ENCODE measurements around the gene MYO3B. TPM values are rescaled to one million over a fixed set of nuclear protein-coding genes. Genes with fewer than 3 reads are reported as not detected.

Gene MYO3B
- total and polyA plus RNA-seq, 2 donors from 2014 or later, result 3.5 to 6.4 TPM

DNA sequence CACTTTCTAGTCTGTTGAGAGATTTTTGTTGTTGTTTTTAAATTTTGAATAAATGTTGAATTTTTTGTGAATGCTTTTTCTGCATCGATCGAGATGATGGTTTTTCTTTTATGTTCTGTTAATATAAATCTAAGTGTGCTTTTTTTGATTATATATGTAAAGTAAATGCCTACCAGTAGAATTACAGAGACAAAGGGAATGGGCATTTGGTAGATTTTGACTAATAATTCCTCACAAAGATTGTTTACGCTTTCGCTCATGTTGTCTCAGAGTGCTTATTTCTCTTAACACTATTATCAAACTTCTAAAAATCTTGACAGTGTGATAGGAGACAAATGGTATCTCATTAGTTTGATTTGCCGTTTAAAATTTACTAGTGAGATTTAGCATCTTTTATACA lies 3.7 kb downstream of the MYO3B start:
- peak overlapping the region in 1 of 3 donors; percentile 27 for H3K9ac ChIP-seq (ENCODE audit: low read length in 3 of 3)
- H3K4me1 ChIP-seq (ENCODE audit: control insufficient read depth in 2 of 3, insufficient read depth in 2 of 3, low read depth in 1 of 3, low read length in 3 of 3), result peaks cover 0 to 5% (median 2%) of the 10 kb centered on the region in 3 donors
- H3K36me3 ChIP-seq (ENCODE audit: control insufficient read depth in 2 of 3, insufficient read depth in 3 of 3, low read length in 3 of 3), result no peaks in the 10 kb centered on the region
- H3K27ac ChIP-seq (ENCODE audit: low read depth in 2 of 2, low read length in 2 of 2), result peak overlapping the region in 1 of 2 donors; percentile 28
- H3K9me3 ChIP-seq (ENCODE audit: control insufficient read depth in 2 of 3, insufficient read depth in 1 of 3, low read length in 3 of 3), result peaks cover 0 to 6% (median 5%) of the 10 kb centered on the region in 3 donors
- H3K4me3 ChIP-seq (ENCODE audit: low read length in 3 of 3), result peak overlapping the region in 1 of 3 donors; percentile 43
- intact Hi-C loops (cut with DNase I), result no loop called here
- no peak for DNase-seq
- TF ChIP-seq, protein P1, sequence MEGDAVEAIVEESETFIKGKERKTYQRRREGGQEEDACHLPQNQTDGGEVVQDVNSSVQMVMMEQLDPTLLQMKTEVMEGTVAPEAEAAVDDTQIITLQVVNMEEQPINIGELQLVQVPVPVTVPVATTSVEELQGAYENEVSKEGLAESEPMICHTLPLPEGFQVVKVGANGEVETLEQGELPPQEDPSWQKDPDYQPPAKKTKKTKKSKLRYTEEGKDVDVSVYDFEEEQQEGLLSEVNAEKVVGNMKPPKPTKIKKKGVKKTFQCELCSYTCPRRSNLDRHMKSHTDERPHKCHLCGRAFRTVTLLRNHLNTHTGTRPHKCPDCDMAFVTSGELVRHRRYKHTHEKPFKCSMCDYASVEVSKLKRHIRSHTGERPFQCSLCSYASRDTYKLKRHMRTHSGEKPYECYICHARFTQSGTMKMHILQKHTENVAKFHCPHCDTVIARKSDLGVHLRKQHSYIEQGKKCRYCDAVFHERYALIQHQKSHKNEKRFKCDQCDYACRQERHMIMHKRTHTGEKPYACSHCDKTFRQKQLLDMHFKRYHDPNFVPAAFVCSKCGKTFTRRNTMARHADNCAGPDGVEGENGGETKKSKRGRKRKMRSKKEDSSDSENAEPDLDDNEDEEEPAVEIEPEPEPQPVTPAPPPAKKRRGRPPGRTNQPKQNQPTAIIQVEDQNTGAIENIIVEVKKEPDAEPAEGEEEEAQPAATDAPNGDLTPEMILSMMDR (IDR thresholded peaks at IDR 0.05; ENCODE audit: borderline replicate concordance, extremely low read depth, insufficient read depth), result no peak
- FAIRE-seq, result no peak
- no peaks in the 10 kb centered on the region for H3K27me3 ChIP-seq (ENCODE audit: control insufficient read depth, insufficient read depth, low read length)

DNA sequence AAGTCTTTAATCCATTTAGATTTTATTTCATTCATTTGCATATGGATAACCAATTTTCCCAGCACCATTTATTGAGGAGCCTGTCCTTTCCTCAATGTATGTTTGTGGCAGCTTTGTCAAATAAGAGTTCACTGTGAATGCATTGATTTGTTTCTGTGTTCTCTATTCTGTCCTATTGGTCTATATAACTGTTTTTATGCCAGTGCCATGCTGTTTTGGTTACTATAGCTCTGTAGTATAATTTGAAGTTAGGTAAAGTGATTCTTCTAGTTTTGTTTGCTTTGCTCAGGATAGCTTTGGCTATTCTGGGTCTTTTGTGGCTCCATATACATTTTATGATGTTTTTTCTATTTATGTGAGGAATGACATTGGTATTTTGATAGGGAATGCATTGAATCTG lies 7.4 kb downstream of the MYO3B start:
- Histone ChIP-seq H3K9me3 (ENCODE audit: control insufficient read depth in 2 of 3, insufficient read depth in 1 of 3, low read length in 3 of 3) (peaks cover 0 to 6% (median 5%) of the 10 kb centered on the region in 3 donors), H3K27me3 (ENCODE audit: control insufficient read depth, insufficient read depth, low read length) (no peaks in the 10 kb centered on the region), H3K9ac (ENCODE audit: low read length in 3 of 3) (no peak overlapping the region), H3K4me1 (ENCODE audit: control insufficient read depth in 2 of 3, insufficient read depth in 2 of 3, low read depth in 1 of 3, low read length in 3 of 3) (no peaks in the 10 kb centered on the region), H3K36me3 (ENCODE audit: control insufficient read depth in 2 of 3, insufficient read depth in 3 of 3, low read length in 3 of 3) (no peaks in the 10 kb centered on the region), H3K27ac (ENCODE audit: low read depth in 2 of 2, low read length in 2 of 2) (no peak overlapping the region), H3K4me3 (ENCODE audit: low read length in 3 of 3) (no peak overlapping the region)
- FAIRE-seq (no peak), DNase-seq (no peak)
- intact Hi-C loops (cut with DNase I), result no loop called here
- TF ChIP-seq, protein P1 (IDR thresholded peaks at IDR 0.05; ENCODE audit: borderline replicate concordance, extremely low read depth, insufficient read depth), result no peak

DNA sequence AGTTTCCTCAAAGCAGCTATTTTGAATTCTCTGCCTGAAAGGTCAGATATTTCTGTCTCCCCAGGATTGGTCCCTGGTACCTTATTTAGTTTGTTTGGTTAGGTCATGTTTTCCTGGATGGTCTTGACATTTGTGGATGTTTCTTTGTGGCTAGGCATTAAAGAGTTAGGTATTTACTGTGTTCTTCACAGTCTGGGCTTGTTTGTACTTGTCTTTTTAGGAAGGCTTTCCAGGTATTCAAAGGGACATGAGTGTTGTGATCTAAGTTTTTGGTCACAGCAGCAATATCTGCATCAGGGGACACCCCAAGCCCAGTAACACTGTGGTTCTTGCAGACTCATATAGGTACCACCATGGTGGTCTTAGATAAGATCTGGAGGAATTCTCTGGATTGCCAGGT lies 11.8 kb downstream of the MYO3B start:
- H3K36me3 ChIP-seq (ENCODE audit: control insufficient read depth in 2 of 3, insufficient read depth in 3 of 3, low read length in 3 of 3), result no peaks in the 10 kb centered on the region
- no peak overlapping the region for H3K9ac ChIP-seq (ENCODE audit: low read length in 3 of 3)
- peaks cover 0 to 16% (median 6%) of the 10 kb centered on the region in 3 donors for H3K9me3 ChIP-seq (ENCODE audit: control insufficient read depth in 2 of 3, insufficient read depth in 1 of 3, low read length in 3 of 3)
- H3K27me3 ChIP-seq (ENCODE audit: control insufficient read depth, insufficient read depth, low read length), result no peaks in the 10 kb centered on the region
- no peak overlapping the region for H3K27ac ChIP-seq (ENCODE audit: low read depth in 2 of 2, low read length in 2 of 2)
- intact Hi-C loops (cut with DNase I), result no loop called here
- H3K4me1 ChIP-seq (ENCODE audit: control insufficient read depth in 2 of 3, insufficient read depth in 2 of 3, low read depth in 1 of 3, low read length in 3 of 3), result no peaks in the 10 kb centered on the region
- DNase-seq (no peak), FAIRE-seq (no peak)
- TF ChIP-seq, protein P1 (IDR thresholded peaks at IDR 0.05; ENCODE audit: borderline replicate concordance, extremely low read depth, insufficient read depth), result no peak
- H3K4me3 ChIP-seq (ENCODE audit: low read length in 3 of 3), result no peak overlapping the region

DNA sequence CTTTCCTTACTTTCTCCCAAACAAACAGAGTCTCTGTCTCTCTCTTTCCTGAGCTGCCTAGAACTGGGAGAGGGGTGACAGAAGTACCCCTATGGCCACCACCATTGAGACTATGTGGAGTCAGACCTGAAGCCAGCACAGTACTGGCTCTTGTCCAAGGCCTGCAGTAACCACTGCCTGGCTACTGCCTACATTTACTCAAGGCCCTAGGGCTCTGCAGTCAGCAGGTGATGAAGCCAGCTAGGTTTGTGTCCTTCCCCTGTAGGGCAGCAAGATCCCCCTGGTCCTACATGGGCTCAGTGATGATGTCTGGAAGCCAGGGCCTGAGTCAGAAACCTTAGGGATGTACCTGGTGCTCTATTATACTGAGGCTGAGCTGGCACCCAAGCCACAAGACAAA lies 12.2 kb downstream of the MYO3B start:
- Histone ChIP-seq H3K4me1 (ENCODE audit: control insufficient read depth in 2 of 3, insufficient read depth in 2 of 3, low read depth in 1 of 3, low read length in 3 of 3) (no peaks in the 10 kb centered on the region), H3K9me3 (ENCODE audit: control insufficient read depth in 2 of 3, insufficient read depth in 1 of 3, low read length in 3 of 3) (peaks cover 0 to 14% (median 5%) of the 10 kb centered on the region in 3 donors), H3K4me3 (ENCODE audit: low read length in 3 of 3) (no peak overlapping the region), H3K9ac (ENCODE audit: low read length in 3 of 3) (no peak overlapping the region), H3K27me3 (ENCODE audit: control insufficient read depth, insufficient read depth, low read length) (no peaks in the 10 kb centered on the region), H3K27ac (ENCODE audit: low read depth in 2 of 2, low read length in 2 of 2) (no peak overlapping the region), H3K36me3 (ENCODE audit: control insufficient read depth in 2 of 3, insufficient read depth in 3 of 3, low read length in 3 of 3) (no peaks in the 10 kb centered on the region)
- no peak for FAIRE-seq
- intact Hi-C loops (cut with DNase I), result no loop called here
- TF ChIP-seq, protein P1 (IDR thresholded peaks at IDR 0.05; ENCODE audit: borderline replicate concordance, extremely low read depth, insufficient read depth), result no peak
- DNase-seq, result no peak
